NCI-H146 treated with DMSO at 0.1 percent for 48 hours (cell line): ENCODE measurements around the gene PPIE.
"Not testable (repeated sequence)": the region's sequence is repeated elsewhere in the genome, so short reads cannot be mapped to it uniquely, and the experiment has no call there.

Experiments
- DNase-seq: peaks from one replicate; lab custom pipeline; 2025; ENCODE audit not compliant: unreplicated experiment; lab: John Stamatoyannopoulos, UW

PPIE gene

GRCh38 chr1:39757501-39757900 is 18.8 kb downstream of the PPIE start:
- no peak for DNase-seq

- DNase-seq: no peak
Observed at GRCh38 chr1:39758556-39759435, 20.1 kb downstream of the PPIE start.

- no peak for DNase-seq
Observed at GRCh38 chr1:39759436-39759726, 20.7 kb downstream of the PPIE start.

DNA sequence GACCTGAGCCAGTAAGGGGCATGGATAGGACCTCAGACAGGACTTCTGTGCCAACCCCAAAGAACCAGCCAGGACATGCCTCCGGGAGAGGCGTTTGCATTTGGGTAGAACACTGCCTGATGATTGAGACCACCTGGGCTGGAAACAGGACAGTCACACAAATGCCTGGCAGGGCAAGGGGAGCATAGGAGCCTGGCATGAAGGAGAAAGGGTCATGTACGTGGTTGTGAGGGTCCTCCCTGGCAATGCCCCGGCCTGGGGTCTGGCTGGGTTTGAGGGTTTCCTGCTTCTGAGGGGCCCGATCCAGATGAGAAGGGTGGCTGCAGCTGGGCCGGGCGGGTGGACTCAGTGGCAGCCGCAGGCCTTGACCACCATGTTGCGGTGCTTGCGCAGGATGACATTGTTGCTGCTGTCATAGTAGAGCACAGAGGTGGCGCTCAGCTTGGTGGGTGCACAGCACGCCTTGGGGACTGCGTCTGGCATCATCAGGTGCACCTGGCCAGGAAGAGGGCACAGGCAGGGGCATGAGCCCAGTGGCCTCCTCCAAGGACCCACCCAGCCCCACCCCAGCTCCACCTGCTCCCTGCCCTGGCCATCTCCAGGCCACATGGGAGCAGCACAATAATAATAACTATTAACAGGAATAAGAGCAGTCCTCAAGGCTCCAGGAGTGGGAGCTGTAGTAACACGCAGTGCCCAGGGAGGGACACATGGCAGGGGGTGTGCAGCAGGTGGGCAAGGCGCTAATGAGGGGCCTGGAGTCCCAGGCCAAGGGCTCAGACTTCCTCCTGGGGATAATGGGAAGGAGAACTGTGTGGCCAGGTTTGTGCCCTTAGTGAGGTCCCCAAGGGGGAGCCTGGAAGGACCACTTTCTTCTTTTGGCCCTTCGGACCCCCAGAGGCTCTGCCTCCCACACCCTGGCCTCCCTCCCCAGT is 21.7 kb downstream of the PPIE start:
- no peak for DNase-seq

DNA sequence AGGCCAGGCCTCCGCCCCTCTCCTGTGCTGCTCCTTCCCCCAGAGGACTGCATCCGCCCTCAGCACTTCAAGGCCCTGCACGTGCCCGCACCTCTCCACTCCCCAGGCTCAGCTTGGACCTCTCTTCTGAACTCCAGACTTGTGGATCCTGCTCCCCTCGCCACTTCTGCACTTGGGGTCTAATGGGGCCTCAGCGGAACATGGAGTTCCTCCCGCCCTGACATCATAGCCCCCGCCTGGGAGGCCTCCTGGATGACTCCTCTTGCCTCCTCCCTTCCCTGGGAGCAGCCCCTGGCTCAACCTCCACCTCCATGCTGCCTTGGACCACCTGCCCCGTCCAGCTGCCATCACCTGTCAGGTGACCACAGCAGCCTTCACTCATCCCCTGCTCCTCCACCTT is 22.3 kb downstream of the PPIE start:
- no peak for DNase-seq

DNA sequence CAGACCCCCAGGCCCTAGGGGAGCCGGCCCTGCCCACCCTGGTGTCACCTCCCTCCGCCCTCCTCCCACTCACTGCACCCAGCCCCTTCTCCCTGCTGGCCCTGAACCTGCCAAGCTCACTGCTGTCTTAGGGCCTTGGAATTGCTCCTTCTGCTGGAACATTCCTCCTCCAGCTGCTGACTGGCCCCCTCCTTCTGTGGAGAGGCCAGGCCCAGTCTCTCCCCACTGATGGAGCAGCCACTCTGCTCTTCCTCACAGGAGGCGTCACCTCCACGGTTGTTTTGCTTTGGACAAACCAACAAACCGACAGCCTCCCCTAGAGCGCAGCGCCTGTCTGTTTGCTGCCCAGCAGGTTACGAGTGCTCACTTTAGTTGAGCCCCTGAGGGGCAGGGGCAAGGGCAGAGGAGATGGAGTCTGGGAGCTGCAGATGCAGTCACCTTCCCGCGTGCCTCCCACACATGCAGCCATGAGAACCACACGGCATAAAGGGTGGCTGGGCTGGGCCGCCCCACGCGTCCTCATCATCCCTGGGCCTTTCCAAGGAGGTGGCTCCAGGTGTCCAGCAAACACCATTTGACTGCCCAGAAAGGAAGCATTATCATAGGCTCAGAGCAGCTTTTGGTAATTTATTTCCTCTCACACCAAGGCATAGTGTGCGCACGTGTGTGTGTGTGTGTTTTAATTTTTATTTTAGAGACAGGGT is 23.0 kb downstream of the PPIE start:
- no peak for DNase-seq

- DNase-seq: no peak
Observed at GRCh38 chr1:39762550-39763540, 24.2 kb downstream of the PPIE start.

DNA sequence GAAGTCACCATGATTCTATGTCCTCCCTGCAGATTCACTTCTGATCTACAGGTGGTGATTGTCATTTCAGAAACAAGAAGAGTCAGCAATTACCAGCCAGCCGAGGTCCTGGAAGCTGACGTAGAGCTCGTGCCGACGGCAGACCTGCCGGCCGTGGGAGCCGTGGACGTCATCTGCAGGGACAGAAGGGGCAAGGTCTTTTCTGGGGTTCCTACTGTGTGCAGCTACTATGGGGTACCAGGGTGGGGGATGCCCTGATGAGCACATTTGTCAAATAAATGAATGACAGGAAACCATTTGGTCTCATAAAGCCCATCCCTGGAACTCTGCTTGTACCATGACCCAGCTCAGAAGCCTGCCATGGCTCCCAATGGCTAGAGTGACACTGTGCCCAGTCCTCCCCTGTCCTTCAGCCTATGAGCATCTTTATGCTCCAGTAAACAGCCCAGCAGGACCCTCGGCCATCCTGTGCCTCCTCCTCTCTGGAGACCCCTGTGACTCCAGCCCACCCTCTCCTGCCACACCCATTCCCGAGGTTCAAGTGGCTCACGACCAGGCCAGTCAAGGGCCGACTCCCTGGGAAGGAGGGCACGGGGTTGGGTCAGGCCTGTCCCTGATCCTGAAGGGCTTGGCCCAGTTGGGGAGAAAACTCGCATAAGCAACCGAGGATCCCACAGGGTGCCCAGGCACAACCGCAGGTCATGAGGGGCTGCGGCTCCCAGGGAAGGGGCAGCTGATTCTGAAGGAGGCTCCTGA is 25.1 kb downstream of the PPIE start:
- DNase-seq: not testable (repeated sequence)

DNA sequence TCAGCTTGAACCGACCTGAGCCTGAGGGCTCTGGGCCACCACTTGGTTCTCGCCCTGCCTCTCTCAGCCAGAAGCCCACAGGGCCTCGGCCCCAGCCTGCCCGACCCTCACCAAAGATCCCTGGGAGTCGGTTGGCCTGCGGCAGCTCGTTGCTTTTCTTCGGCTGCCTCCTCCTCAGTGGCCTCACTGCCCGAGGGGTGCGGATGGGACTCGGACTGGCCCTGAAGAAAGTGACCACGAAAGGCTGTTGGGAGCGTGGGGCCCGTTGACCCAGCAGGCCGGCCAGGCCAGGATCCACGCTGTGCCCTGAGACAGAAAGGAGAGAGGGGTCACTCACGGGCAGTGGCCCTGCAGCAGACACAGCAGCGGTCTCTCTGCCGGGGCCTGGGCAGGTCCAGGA is 25.8 kb downstream of the PPIE start:
- not testable (repeated sequence) for DNase-seq

DNA sequence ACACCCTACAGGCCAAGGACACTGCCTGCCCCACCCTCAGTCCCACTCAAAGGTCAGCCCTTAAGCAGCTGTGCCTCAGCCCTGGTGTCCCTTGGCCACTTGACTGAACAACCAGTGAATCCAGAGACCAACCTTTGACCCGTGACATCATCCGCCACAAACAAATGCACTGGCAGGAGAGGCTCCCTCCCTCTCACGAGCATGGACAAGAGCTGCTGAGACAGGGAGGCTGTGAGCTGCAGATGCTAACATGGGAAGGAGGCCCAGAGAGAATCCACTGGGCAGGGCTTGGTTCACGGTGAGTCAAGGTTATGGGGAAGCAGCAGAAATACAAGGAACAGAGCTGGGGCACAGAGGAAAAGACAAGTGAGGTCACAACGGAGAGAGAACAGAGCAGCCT is 27.8 kb downstream of the PPIE start:
- DNase-seq: not testable (repeated sequence)

- not testable (repeated sequence) for DNase-seq
Observed at GRCh38 chr1:39769502-39769901, 30.8 kb downstream of the PPIE start.

DNA sequence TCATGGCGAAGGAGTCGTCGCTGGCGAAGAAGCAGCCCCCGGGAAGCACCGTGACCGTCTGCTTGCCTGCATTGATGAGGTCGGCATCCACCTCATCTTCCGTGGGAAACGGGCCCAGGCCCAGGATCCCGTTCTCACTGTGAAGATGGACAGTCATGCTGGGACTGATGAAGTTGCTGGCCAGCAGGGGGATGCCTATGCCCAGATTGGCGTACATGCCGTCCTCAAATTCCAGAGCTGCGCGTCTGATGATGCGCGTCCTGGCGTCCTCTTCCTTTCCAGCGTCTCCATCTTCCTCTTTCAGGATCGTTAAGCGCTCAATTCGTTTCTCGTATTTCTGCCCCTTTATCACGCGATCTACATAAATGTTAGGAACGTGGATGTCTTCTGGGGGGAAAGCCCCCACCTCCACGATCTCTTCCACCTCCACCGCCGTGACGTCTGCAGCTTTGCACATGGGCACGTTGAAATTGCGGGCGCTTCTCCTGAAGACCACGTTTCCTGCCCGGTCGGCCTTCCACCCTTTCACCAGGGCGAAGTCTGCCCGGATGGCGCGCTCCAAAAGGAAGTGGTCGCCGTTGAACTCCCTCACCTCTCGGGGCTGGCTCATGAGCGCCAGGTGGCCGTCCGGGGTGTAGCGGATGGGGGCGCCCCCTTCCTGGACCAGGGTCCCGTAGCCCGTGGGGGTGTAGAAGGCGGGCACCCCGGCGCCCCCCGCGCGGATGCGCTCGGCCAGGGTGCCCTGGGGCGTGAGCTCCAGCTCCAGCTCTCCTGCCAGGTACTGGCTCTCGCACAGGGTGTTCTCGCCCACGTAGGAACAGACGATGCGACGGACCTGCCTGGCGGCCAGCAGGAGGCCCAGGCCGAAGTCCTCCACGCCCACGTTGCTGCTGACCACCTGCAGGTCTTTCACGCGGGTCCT is 31.7 kb downstream of the PPIE start:
- not testable (repeated sequence) for DNase-seq

DNA sequence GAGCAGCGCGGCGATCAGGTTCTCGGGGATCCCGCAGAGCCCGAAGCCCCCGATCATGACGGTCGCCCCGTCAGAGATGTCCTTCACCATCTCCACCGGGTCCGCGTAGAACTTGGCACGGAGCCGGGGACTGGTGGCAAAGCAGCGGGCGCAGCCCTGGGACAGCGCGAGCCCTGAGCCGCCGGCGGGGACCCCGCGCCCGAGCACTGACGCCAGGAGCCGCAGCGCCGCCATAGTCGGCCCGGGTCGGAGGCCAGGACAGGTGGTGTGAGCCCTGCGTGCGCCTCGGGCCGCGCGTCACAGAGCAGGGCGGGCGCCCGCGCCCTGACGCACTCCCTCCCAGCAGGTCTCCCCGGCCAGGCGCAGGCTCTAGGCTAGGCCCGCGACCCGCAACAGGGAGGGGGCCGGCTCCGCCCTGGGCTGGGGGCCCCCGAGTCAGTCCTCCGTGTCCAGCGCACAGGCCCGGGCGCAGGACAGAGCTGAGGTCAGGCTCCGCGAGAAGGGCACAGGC is 32.4 kb downstream of the PPIE start, which contains the start of gene OXCT2:
Gene OXCT2, minus strand, starts transcription at position 327 of the 511 bp plus-strand sequence. Its CDS starts 93 bp downstream, at position 234.
- DNase-seq: not testable (repeated sequence)

DNA sequence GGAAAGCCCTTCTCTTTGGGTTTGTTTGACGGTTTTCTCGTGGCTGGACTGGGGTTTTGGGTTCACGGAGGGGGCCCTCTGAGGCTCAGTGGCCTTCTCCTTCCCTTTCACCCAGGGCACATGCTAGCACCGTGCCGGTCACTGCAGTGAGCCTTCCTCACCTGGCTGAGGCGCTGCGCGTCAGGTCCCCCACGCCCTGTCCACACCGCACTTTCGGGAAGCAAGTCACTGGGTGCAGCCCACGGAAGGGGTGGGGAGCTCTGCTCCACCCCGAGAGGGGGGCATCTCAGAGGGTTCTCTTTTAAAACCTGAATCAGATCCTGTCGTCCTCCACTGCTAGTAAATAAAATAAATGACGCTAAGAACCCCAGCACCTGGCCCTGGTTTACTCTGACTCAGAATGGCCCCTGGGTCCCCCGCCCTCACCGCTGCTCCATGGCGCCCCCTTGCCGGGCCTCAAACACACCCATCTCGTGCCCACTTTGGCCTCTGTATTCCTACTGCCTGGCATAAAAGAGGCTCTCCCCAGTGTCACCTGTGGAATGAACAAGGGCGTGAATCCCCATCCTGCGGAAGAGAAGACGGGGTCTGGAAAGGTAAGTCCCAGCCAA is 34.8 kb downstream of the PPIE start:
- DNase-seq: not testable (repeated sequence)

DNA sequence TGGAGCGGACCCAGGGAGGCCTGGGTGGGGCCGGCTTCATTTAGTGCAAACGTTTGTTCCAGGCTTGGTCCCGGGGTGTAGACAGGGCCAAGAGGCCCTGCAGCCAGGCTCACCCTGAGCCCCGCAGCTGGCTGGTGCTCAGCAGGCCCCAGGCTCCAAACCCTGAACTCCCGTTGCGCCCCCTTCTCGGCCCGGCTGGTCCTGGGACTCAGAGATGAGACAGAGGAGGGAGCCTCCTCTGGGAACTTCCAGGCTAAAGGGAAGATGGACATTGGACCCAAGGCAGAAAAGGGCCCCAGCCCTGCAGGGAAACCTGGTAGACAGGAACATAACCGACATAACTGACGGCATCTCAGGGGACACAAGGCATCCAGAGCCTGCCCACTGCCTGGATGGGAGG is 36.5 kb downstream of the PPIE start:
- DNase-seq: not testable (repeated sequence)

DNA sequence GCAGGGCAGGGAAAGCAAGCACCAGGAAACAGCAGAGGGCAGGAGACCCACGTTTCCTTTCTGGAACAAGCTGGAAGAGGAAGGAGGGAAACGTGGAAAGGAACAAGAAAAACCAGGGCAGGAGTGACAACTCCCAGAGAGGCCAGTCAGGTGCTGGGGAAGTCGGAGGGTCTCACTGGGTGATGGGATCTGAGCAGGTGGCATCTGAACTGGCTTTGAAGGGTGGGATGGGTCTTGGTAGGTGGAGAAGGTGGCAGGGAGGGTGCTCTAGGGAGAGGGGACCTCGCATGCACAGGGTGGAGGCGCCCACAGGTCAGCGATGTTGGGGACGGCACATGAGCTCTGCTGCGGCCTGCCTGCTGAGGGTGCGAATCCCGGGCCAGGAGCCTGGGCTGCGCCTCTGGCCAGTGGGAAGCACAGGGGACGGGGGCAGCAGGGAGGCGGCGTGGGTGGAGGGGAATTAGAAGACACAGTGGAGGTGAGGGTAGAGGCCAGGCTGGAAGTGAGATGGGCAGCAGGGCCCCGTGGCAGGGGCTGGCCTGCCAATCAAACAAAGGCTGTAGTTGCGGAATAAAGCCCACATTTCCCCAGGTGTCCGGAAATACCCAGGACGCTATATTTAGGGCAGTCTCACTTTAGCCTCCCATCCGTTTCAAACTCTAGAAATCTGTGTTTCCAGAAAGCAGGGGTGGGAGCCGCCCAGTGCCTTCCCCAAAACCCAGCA is 37.2 kb downstream of the PPIE start:
- DNase-seq: not testable (repeated sequence)

DNA sequence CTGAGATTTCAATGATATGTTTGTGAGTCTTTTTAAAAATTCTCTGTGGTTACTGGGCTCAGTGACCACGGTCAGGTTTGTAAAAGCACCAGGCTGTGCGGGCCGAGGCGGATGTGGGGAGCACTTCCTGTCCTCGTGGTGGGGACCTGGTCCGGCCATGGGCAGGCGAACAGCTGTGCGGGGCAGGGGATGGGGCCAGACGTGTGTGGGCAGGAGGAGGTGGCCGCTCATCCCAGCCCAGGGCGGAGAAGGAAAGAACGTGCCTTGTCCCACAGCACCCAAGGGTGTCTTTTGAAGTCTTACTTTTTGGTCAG is 37.7 kb downstream of the PPIE start:
- DNase-seq: no peak
